Fibroblast of skin of right biceps (primary cell): Measurements from ENCODE around the gene L1TD1.
"Not testable (repeated sequence)": the region's sequence is repeated elsewhere in the genome, so short reads cannot be mapped to it uniquely, and the experiment has no call there.

Experiments used
- DNase-seq: peaks from one replicate; pipeline ENCODE4 v3.0.0-alpha.2; 2013

Gene L1TD1

DNA sequence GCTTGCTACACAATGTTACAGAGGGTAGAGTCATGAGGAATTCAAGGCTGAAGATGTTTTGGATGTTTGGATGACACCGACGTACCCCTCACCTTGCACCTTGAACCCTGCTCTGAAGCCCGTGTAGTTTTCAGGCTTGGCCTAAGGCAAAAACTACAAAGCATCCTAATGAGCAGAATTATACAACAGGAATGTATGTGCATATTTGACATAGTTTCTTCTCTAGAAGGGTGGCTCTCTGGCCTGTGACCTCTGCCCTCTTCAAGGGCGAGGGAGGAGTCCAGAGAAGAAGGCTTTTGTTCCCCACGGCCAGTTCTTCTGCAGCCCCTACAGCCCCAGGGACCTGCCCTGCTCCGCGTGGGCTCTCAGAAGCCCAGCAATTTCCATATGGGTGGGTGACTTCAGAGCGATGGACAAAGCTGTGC, 43.3 kb downstream of the L1TD1 start:
- DNase-seq, result no peak

DNA sequence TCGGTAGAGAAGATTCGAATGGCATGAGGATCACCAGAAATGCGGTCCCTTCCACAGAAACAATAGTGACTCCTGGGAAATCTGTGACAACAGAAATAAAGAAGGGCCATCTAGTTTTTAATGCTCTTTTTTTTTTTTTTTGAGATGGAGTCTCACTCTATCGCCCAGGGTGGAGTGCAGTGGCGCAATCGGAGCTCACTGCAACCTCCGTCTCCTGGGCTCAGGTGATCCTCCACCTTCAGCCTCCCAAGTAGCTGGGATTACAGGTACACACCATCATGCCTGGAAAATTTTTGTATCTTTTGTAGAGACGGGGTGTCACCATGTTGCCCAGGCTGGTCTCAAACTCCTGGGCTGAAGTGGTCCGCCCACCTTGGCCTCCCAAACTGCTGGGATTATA, 43.9 kb downstream of the L1TD1 start:
- DNase-seq, result no peak

DNA sequence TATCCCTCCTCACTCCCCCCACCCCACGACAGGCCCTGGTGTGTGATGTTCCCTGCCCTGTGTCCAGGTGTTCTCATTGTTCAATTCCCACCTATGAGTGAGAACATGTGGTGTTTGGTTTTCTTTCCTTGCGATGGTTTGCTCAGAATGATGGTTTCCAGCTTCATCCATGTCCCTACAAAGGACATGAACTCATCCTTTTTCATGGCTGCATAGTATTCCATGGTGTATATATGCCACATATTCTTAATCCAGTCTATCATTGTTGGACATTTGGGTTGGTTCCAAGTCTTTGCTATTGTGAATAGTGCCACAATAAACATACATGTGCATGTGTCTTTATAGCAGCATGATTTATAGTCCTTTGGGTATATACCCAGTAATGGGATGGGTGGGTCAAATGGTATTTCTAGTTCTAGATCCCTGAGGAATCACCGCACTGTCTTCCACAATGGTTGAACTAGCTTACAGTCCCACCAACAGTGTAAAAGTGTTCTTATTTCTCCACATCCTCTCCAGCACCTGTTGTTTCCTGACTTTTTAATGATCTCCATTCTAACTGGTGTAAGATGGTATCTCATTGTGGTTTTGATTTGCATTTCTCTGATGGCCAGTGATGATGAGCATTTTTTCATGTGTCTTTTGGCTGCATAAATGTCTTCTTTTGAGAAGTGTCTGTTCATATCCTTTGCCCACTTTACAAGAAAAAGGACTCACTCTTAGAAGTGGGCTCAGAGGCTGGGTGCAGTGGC, 45.2 kb downstream of the L1TD1 start:
- not testable (repeated sequence) for DNase-seq

DNA sequence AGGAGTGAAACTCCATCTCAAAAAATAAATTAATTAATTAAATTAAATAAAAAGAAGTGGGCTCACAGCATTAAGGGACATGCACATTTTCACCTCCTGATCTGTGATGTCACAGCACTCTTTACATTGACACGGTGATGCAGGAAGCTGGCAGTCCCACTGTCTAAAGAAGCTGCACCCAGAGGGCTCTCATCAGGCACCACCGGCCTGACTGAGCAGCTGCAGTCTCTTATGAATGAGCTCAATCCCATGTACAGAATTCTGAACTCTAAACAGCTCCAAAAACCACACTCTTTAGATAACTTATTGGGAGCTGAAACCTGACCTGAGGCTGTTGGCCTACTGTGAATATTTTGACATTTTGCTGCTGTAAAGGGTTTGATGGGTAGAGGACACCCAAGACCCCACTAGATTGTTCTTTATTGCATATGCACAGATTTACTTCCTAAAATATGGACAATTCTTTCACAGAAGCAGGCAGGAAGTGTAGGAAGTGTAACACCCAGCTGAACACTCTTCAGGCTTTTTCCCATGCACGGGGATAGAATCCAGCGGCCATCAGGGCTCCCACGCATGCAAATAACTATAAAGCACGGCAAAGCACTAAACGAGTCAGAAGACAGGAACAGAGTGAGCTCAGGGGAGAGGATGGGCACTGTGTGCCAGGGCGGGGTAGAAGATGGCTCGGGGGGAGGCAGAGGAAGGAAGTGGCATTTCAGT, 46.2 kb downstream of the L1TD1 start:
- no peak for DNase-seq

DNA sequence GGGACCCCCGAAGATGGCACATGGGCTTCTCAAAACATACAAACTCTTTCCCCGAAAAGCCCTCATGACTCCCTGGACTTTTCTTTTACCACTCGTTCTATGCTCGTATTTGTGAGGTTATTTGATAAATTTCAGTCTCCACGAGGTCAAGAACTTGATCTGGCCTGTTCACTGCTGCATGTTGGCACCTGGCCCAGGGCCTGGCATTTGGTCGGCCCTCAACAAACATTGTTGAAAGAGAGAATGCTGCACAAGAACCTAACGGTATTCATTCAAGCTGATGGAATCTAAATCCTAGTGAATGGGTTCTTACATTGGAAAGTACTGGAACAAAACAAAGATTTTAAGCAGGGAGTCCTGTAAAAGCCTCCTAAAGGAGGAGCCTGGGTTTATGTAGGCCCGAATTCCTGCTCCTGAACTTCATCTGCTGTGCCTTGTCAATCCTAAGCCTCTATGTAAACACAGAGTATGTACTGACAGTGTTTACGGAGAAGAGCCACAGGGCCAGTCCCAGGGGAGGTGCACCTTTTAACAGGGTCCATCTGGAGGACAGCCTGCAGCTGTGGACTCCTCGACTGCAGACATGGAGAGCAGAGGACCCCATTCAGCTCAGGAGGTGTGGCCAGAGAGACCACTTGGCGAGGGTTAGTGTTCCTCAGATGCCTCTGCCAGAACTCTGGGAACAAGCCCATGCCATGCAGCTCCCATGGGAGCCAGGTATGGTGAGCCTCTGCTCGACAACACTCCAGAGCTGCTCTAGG, 46.9 kb downstream of the L1TD1 start:
- no peak for DNase-seq

DNA sequence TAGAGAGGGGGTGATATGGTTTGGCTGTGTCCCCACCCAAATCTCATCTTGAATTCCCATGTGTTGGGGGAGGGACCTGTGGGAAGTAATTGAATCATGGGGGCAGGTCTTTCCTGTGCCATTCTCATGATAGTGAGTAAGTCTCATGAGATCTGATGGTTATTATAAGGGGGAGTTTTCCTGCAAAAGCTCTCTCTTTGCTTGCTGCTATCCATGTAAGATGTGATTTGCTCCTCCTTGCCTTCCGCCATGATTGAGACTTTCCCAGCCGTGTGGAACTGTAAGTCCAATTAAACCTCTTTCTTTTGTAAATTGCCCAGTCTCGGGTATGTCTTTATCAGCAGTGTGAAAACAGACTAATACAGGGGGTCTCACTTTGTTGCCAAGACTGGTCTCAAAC, 49.7 kb downstream of the L1TD1 start:
- DNase-seq, result not testable (repeated sequence)

DNA sequence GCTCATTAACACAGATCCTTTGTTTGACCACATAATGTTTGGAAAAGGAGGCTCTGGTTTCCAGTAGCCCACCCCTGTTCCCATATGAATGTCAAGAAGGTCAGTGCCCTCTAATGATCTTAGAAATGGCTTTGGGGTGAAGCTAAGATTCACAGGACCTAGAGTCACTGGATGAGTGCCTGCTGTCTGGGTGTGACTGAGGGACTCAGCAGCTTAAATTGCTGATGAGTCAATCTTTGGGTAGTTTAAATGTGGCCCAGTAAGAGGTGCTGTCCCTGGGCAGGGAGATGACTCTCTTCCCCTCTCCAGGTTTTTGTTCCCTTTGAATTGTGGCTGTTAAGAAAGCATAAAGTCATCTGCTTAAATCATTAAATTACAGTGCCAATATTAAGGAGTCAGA, 50.6 kb downstream of the L1TD1 start:
- DNase-seq, result no peak

DNA sequence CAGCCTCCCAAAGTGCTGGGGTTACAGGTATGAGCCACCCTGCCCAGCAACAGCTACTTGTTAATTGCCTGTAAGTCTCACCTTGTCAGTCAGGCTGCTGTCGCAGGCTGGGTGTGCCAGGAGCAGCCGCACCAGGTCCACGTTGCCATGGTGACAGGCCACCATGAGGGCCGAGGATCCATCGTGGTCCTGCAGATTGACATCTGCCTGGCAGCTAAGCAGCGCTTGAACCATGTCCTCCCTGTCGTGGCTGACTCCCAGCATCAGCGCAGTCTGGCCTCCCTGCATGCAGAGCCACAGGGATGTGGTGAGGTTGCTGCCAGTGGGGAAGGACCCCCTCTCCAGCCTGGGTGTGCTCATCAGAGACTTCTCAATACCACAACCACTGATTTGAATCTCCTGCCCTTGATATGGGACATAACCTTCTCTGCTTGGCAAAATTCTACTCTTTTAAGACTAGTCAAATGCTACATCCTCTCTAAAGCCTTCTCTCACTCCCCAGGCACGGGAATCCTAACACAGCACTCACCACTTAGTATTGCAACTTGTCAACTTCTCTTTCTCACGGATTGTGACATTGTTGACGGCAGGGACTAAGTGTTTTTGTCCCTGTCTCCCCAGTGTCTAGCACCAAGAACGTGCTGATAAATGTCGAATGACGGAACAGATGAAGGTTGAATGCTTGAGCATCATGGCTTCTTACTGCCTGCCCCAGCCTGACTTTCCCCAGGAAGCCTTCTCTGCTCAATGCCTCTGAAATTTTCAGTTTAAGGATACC, 52.9 kb downstream of the L1TD1 start:
- no peak for DNase-seq

DNA sequence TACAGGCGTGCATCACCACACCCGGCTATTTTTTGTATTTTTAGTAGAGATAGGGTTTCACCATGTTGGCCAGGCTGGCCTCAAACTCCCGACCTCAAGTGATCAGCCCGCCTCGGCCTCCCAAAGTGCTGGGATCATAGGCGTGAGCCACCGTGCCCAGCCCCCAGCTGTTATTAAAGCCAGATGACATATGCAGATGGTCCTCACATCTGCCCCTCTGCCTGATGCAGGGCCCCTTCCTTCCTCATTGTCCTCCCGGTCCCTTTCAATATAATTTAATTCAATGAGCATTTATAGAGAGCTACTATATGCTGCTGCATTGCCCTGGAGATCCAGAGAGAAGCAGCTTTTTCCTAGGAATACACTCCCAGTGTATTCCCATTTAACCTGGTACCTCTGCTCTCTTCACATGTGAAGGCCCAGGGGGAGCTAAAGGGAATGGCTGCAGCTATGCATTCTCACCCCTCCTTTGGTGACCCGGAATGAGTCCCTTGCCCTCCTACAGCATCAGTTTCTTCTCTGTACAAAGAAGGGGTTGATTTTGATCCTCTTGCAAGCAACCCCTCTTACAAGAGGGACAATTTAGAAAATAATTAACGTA, 55.6 kb downstream of the L1TD1 start:
- DNase-seq, result no peak

DNA sequence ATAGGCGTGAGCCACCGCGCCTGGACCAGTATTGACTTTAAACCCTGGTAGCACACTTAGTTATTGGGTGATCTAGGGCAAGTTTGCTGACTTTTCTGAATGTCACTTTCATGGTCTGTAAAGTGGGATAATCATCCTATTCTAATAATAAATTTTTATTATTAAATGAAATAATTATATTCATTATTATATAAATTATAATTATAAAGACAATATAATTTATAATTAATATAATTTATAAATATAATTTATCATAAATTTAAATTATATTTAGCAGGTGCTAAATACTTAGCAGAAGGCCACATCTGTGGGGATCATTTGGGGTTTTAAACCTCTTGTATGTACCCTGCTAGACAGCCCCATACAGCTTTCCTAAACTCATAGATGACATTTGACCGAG, 64.9 kb downstream of the L1TD1 start:
- DNase-seq, result no peak

DNA sequence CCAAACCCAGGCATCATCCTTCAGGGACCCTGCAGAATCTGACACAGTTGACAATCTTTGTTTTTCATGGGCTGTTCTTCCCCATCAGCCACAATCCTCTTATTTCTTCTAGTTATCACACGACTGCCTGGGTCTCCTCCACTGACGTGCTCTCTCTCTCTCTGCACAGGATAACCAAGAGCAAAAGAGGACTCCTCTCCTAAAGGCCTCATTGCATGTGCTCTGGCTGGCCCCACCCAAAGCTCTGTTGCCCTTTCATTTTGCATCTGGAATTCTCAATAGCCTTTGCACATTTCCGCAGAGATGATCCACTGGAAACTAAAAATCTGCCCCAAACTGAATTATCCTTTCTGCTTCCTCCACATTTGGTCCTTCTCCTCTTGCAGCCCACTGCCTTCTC, 66.0 kb downstream of the L1TD1 start:
- no peak for DNase-seq
